ENCODE data around the gene TPSG1. TPM values are rescaled to one million over a fixed set of nuclear protein-coding genes. Genes with fewer than 3 reads are reported as not detected.

The TPSG1 gene
- total and polyA plus RNA-seq, 8 donors, result 0.34 to 0.92 (median 0.35) TPM; not detected in 5

GRCh38 chr16:1217526-1217925, 7.5 kb downstream of the TPSG1 start:
- no peak for TF ChIP-seq CTCF (IDR thresholded peaks at IDR 0.05)
- no peak for DNase-seq
- ATAC-seq, result no peak
- no peaks in the 10 kb centered on the region for H3K4me1 ChIP-seq
- no peak overlapping the region for H3K4me3 ChIP-seq
- no peak overlapping the region for H3K27ac ChIP-seq
- no peaks in the 10 kb centered on the region for H3K9me3 ChIP-seq
- H3K27me3 ChIP-seq, result peaks cover 0 to 28% of the 10 kb centered on the region in 2 donors
- intact Hi-C loops (cut with DNase I), result no loop called here
- no peaks in the 10 kb centered on the region for H3K36me3 ChIP-seq

- ATAC-seq (no peak), DNase-seq (no peak)
- peaks cover 0 to 22% of the 10 kb centered on the region in 2 donors for H3K27me3 ChIP-seq
- intact Hi-C loops (cut with DNase I), result no loop called here
- H3K27ac ChIP-seq, result no peak overlapping the region
- H3K4me1 ChIP-seq, result no peaks in the 10 kb centered on the region
- H3K9me3 ChIP-seq, result no peaks in the 10 kb centered on the region
- no peak overlapping the region for H3K4me3 ChIP-seq
- H3K36me3 ChIP-seq, result no peaks in the 10 kb centered on the region
- TF ChIP-seq CTCF (IDR thresholded peaks at IDR 0.05), result no peak
These were observed 8.2 kb downstream of the TPSG1 start for GRCh38 chr16:1216681-1217400.

GRCh38 chr16:1216296-1216619, 8.8 kb downstream of the TPSG1 start:
- intact Hi-C loops (cut with DNase I), result no loop called here
- peaks cover 0 to 20% of the 10 kb centered on the region in 2 donors for H3K27me3 ChIP-seq
- no peaks in the 10 kb centered on the region for H3K9me3 ChIP-seq
- H3K27ac ChIP-seq, result no peak overlapping the region
- no peaks in the 10 kb centered on the region for H3K36me3 ChIP-seq
- no peak for TF ChIP-seq CTCF (IDR thresholded peaks at IDR 0.05)
- no peak for DNase-seq
- ATAC-seq, result peak; percentile 57
- H3K4me1 ChIP-seq, result no peaks in the 10 kb centered on the region
- H3K4me3 ChIP-seq, result no peak overlapping the region

GRCh38 chr16:1215574-1216295, 9.3 kb downstream of the TPSG1 start:
- no peak overlapping the region for H3K27ac ChIP-seq
- no peak overlapping the region for H3K4me3 ChIP-seq
- intact Hi-C loops (cut with DNase I), result no loop called here
- no peak for TF ChIP-seq CTCF (IDR thresholded peaks at IDR 0.05)
- H3K36me3 ChIP-seq, result no peaks in the 10 kb centered on the region
- DNase-seq (no peak), ATAC-seq (no peak)
- H3K27me3 ChIP-seq, result peaks cover 0 to 22% of the 10 kb centered on the region in 2 donors
- no peaks in the 10 kb centered on the region for H3K4me1 ChIP-seq
- H3K9me3 ChIP-seq, result no peaks in the 10 kb centered on the region

- no peak for DNase-seq
- H3K36me3 ChIP-seq, result no peaks in the 10 kb centered on the region
- H3K27ac ChIP-seq, result no peak overlapping the region
- no peaks in the 10 kb centered on the region for H3K9me3 ChIP-seq
- H3K27me3 ChIP-seq, result peaks cover 0 to 25% of the 10 kb centered on the region in 2 donors
- H3K4me3 ChIP-seq, result no peak overlapping the region
- ATAC-seq, result no peak
- intact Hi-C loops (cut with DNase I), result no loop called here
- no peaks in the 10 kb centered on the region for H3K4me1 ChIP-seq
- TF ChIP-seq CTCF (IDR thresholded peaks at IDR 0.05), result no peak
These were observed 10.3 kb downstream of the TPSG1 start for GRCh38 chr16:1214719-1215118.

Data from left lung (tissue), 10 donors.